Activated CD4-positive, alpha-beta T cell treated with anti-CD3 and anti-CD28 coated beads, Interleukin-2, Interleukin-6, amounts not matched to agents 100 ng/mL and 50 ng/mL, durations not matched to agents 16 hours and 8 hours (primary cell): ENCODE data around the gene CSPG4.
"Not testable (repeated sequence)": the region's sequence is repeated elsewhere in the genome, so short reads cannot be mapped to it uniquely, and the experiment has no call there.

Source experiments
- DNase-seq: peaks from one replicate; pipeline ENCODE4 v3.0.0-alpha.2; 2020

The CSPG4 gene

GRCh38 chr15:75712668-75713337, at the start of gene CSPG4:
CSPG4 (minus strand) TSS chr15:75712848; CDS start chr15:75712755, 93 bp downstream.
- DNase-seq, result no peak

GRCh38 chr15:75762357-75762718, 49.7 kb upstream of the CSPG4 start:
- DNase-seq, result not testable (repeated sequence)

- DNase-seq, result no peak
These were observed 49.1 kb upstream of the CSPG4 start for GRCh38 chr15:75761446-75762356.

GRCh38 chr15:75760704-75761435, 48.2 kb upstream of the CSPG4 start:
- DNase-seq, result no peak

- not testable (repeated sequence) for DNase-seq
These were observed 47.5 kb upstream of the CSPG4 start for GRCh38 chr15:75760131-75760520.

- no peak for DNase-seq
These were observed 46.9 kb upstream of the CSPG4 start for GRCh38 chr15:75759416-75760130.

- peak; percentile 86 for DNase-seq
These were observed 45.6 kb upstream of the CSPG4 start for GRCh38 chr15:75758071-75758872.

GRCh38 chr15:75754871-75755270, 42.2 kb upstream of the CSPG4 start:
- DNase-seq, result not testable (repeated sequence)

- no peak for DNase-seq
These were observed 40.5 kb upstream of the CSPG4 start for GRCh38 chr15:75753145-75753544.

- no peak for DNase-seq
These were observed 39.2 kb upstream of the CSPG4 start for GRCh38 chr15:75751891-75752290.

- no peak for DNase-seq
These were observed 38.6 kb upstream of the CSPG4 start for GRCh38 chr15:75751116-75751875.

- DNase-seq, result no peak
These were observed 37.8 kb upstream of the CSPG4 start for GRCh38 chr15:75750261-75751050.

- DNase-seq, result no peak
These were observed 37.2 kb upstream of the CSPG4 start for GRCh38 chr15:75749820-75750219.

- peak; percentile 68 for DNase-seq
These were observed 36.2 kb upstream of the CSPG4 start for GRCh38 chr15:75748882-75749281.

- not testable (repeated sequence) for DNase-seq
These were observed 34.5 kb upstream of the CSPG4 start for GRCh38 chr15:75747121-75747520.

- no peak for DNase-seq
These were observed 32.7 kb upstream of the CSPG4 start for GRCh38 chr15:75745305-75745704.

GRCh38 chr15:75742346-75742745, 29.7 kb upstream of the CSPG4 start:
- not testable (repeated sequence) for DNase-seq

- DNase-seq, result no peak
These were observed 27.1 kb upstream of the CSPG4 start for GRCh38 chr15:75739791-75740190.

GRCh38 chr15:75738647-75739325, 26.1 kb upstream of the CSPG4 start:
- peak; percentile 92 for DNase-seq
